ENCODE data around the gene ADARB2.

DNA sequence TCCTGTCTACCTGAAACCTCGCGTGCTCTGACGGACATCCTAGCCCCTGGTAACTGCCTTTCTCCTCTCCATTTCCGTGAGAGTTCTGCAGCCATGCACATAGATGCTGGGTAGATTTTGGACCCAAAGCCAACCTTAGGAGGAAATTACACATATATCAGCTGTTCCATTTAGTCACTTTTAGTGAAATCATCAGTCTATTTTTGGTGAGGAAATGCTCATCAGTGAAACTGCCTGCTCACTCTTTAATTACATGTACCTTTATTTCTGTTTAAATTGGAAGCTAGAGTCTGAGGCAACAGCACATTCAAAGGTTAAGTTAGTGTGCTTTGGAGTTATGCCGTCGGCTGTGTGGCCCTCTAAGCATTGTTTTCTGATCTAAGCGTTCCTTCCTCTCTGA lies 449.8 kb downstream of the ADARB2 start:
- TF ChIP-seq, protein P1, sequence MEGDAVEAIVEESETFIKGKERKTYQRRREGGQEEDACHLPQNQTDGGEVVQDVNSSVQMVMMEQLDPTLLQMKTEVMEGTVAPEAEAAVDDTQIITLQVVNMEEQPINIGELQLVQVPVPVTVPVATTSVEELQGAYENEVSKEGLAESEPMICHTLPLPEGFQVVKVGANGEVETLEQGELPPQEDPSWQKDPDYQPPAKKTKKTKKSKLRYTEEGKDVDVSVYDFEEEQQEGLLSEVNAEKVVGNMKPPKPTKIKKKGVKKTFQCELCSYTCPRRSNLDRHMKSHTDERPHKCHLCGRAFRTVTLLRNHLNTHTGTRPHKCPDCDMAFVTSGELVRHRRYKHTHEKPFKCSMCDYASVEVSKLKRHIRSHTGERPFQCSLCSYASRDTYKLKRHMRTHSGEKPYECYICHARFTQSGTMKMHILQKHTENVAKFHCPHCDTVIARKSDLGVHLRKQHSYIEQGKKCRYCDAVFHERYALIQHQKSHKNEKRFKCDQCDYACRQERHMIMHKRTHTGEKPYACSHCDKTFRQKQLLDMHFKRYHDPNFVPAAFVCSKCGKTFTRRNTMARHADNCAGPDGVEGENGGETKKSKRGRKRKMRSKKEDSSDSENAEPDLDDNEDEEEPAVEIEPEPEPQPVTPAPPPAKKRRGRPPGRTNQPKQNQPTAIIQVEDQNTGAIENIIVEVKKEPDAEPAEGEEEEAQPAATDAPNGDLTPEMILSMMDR (conservative IDR thresholded peaks at IDR 0.05 in 1 of 2, IDR thresholded peaks at IDR 0.05 in 1 of 2; ENCODE audit: low read depth in 1 of 2, low read length in 2 of 2): no peak
- no peak for TF ChIP-seq EZH2 (IDR thresholded peaks at IDR 0.05; ENCODE audit: low read length, missing control alignments)
